ENCODE data around the gene IGF1R.

The IGF1R gene

DNA sequence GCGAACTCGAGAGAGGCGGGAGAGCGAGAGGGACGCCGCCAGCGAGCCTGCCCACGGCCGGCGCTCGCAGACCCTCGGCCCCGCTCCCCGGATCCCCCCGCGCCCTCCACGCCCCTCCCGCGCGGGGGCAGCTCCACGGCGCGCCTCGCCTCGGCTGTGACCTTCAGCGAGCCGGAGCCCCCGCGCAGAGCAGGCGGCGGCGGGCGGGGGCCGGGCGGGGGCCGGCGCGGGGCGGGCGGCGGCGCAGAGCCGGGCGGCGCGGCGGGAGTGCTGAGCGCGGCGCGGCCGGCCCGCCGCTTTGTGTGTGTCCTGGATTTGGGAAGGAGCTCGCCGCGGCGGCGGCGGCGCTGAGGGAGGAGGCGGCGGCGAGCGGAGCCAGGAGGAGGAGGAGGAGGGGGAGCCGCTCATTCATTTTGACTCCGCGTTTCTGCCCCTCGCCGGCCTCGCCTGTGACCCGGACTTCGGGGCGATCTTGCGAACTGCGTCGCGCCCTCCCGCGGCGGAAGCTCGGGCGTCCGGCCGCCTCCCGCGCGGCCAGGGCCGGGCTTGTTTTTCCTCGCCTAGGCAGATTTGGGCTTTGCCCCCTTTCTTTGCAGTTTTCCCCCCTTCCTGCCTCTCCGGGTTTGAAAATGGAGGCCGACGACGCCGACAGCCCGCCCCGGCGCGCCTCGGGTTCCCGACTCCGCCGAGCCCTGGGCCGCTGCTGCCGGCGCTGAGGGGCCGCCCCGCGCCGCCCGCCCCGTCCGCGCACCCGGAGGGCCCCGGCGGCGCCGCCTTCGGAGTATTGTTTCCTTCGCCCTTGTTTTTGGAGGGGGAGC, 524 bp downstream of the IGF1R start:
- no peak for DNase-seq (ENCODE audit: low read depth)

DNA sequence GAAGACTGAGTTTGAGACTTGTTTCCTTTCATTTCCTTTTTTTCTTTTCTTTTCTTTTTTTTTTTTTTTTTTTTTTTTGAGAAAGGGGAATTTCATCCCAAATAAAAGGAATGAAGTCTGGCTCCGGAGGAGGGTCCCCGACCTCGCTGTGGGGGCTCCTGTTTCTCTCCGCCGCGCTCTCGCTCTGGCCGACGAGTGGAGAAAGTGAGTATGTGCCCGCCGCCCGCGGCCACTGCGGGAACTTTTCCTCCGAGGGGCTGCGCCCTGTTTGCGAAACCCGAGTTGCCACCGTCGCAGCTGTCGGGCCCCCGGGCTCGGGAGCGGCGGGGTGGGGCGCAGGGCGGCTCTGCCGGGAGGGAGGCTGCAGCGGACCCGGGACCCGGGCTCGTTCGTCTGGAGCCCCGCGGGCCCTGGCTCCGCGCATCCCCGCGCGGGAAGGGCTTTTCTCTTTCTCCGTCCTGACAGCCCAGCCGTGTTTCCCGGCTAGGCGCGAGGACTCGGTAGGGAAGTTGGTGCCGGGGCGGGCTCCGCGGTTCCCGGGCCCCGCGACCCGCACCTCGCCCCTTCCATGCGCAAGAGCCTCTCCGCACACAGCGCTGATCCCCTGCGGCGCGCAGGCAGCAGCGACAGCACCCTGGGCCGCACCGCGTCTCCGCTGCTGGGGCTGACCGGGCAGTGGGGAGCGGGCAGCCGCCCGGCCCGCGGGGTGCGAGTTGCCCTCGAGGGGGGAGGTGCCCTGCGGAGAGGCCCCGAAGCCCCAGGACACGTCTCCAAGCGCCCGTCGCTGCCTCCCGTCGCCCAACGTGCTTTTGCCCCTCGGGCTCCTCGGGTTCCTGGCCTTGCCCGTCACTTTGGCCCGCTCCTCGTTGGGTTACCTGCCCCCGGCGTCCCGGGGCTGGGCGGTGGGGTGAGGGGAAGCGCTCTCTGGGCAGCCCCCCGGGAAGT, 1.4 kb downstream of the IGF1R start:
- DNase-seq (ENCODE audit: low read depth) = no peak

DNA sequence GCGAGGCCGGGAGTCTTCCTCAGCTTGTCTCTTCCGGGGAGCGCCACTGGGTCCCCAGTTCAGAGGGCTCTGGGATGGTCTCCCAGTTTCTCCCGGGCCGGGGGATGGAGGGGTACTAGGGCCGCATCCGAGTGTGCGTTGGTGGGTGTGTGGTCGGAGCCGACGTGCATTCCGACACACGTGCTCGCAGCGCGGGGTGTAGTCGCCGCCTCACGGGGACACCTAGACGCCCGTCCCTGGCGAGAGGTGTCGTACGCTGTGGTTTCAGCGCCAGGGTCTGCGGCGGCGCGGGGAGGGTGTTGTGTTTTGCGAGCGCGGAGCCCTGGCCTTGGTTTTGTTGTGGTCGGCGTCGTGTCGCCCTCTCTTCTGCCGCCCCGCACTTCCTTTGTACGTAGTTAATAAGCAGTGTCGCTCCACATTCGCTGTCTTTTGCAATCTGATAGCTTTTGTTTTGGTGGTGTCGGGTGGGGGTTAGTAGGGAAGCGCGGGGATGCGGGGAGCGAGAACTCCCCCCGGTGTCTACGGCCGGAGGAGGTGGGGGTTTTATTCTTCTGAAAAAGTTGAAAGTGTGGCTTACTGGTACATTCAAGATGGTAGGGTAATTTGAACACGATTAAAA, 2.2 kb downstream of the IGF1R start:
- no peak for DNase-seq (ENCODE audit: low read depth)

DNA sequence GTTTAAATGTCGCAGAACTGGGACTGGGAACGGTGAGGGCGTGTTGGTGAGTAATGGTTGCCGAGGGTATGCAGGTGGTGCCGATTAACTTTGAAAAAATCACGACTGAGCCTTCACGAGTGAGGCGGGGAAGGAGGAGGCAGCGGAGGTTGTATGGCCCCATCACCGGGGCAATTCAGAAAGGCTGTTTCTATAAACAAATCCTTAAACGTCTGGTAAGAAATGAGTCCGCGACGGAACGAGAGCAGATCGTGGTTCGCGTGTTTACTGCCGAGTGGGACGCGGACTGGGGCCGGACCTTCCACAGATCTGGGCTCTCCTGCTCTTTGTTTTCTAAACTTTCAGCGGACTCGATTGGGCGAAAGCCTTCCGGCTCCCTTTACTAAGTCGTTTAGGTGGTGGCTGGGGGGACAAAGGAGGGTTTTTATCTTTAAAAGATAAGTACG, 2.7 kb downstream of the IGF1R start:
- no peak for DNase-seq (ENCODE audit: low read depth)

DNA sequence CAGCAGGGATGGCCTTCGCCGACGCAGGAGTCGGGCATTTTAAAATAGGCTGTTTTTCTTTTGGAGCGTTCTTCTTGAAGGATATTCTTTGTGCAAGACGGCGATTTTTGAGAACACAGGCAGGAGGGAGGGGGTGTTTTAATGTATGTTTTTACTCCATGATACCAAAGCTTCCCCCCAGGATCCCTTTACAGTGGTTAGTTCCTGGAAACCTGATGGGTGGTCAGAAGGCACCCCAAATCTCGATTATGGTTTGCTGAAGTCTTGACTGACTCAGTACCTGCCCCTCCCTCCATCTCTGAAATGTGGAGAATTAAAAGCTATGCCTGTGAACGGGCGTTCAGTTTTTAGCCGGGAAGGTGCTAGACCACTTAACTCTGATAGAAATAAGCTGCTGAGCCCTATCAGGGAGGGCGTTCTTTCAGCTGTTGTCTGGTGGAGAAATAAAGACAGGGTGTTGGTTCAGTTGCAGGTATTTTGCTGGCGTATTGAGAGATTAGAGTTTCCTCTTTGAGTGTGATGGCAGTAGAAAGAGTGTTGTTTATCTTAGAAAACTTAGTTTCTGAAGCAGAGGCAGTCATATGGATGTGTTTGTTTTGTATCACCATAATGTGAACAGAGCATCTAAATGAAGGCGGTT, 3.4 kb downstream of the IGF1R start:
- DNase-seq (ENCODE audit: low read depth) = no peak

DNA sequence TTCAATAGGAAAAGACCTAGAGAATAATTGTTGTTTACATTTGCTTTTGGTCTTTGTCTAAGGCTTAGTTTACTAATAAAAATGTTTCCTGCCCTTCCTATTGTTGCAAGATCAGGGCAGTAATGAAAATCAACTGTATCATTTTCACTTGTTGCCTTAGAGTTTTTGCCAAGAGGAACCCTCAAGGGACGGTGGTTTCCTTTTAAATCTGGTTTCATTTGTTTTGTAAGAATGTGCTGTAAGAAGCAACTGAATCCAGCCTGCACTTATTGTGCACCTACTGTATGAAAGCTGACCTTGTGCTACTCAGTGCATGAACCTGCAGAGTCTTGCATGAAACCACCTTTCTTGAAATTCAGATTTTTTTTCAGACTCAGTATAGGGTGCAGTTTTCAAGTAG, 5.3 kb downstream of the IGF1R start:
- DNase-seq (ENCODE audit: low read depth) = peak; percentile 61

DNA sequence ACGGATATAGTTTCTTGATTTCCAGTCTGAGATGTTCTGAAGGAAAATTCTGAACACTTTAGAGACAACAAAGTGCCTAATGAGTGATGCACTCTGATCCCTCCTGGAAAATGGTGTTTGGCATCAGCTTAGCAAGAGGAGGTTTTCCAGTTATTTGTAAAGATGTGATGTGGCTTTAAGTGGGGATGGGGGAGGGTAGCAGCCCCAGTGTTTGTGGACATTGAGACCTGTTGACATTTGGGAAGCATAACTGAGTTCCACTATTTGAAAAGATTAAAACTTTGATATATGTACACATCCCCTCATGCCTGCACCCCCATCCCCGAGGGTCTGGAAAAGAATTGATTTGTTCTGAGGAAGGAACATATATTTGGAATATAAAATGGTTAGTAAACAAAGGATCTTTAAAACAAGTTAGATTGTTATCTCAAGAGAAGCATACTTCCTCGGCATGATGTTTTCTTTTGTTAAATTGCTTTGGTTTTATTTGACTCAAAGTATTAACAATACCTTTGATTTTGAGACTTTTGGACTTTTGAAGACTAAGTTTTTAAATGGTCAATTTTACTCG, 6.5 kb downstream of the IGF1R start:
- DNase-seq (ENCODE audit: low read depth) = no peak

DNA sequence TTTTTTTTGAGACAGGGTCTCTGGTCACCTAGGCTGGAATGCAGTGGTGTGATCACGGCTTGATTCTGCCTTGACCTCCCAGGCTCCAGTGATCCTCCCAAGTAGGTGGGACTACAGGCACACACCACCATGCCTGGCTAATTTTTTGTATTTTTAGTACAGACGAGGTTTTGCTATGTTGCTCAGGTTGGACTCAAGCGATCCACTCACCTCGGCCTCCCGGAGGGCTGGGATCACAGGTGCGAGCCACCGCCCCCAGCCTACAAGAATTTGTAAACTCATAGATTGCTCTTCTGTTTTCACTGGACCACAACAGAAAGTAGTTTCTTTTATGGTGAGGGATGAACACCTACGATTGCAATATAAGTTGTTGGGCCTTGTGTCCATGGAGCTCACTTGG, 7.4 kb downstream of the IGF1R start:
- DNase-seq (ENCODE audit: low read depth) = no peak

DNA sequence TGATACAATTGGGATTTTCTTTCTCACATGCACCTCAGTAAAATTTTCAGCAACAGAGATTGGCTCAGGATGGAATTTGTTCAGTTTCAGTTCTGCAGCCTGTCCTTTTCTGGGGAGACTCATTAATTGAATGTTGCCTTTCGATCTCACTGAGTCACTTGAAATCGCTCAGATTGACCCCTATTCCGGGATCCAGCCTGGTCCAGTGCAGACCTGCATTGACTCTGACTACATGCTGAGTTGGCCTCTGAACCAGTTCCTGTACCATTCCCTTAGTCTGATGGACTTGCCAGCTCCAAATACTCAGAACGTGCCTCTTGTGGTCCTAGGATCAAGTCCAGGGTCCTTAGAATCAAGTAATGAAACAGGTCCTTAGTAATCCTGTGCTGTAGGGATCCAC, 9.4 kb downstream of the IGF1R start:
- DNase-seq (ENCODE audit: low read depth) = no peak

DNA sequence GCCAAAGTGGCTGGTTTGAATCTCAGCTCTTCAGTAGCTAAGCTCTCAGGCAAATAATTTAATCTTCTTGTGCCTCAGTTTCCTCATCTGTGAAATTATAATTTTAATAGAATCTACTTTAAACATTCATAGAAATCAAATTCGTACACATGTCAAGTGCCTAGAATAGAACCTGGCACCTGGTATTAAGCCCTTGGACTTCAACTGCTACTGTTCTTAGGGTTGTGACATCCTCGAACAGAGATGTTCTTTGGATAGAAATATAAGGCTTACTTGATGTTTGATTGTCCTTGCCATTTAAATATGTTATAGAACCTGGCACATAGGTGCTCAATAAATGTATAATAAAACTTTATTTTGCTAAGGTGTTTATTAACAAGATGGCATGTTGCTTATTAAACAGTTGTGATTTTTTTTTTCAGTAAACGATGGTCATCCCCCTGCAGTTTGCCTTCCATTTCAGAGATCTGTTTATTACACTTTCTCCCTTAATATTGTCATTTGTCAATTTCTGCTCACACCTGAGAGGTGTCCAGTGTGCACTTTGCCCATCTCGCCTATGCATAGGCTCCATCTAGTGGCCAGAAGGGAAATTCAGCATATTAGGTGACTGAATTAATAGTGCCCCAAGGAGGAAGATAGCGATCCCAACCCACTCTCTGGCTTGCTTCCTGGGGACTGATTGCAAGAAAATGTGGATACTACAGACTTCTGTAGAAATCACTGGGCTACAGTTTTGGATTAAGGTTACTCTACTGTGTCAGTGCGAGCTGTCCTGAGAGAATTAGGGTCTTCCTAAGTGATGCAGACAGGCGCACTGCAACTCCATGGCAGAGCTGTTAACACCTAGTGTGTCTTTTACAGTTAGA, 10.7 kb downstream of the IGF1R start:
- no peak for DNase-seq (ENCODE audit: low read depth)

DNA sequence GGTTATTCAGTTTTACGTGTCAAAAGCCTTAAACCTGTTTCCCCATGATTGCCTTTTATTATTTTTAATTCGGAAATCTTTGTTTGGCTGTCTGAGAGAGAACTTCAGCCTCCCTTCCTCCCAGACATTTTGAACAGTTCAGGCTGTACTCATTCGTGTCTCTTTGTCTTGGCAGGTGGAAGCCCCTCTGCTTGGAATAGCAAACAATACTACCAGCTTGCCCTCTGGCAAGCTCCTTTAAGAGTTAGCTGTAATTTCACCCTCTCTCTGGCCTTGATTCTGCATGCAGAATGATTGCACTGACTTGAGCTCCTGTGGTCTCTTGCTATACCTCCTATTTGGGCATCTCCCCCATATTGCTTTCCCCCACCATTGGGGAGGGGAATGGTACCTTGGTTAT, 11.7 kb downstream of the IGF1R start:
- DNase-seq (ENCODE audit: low read depth) = no peak

DNA sequence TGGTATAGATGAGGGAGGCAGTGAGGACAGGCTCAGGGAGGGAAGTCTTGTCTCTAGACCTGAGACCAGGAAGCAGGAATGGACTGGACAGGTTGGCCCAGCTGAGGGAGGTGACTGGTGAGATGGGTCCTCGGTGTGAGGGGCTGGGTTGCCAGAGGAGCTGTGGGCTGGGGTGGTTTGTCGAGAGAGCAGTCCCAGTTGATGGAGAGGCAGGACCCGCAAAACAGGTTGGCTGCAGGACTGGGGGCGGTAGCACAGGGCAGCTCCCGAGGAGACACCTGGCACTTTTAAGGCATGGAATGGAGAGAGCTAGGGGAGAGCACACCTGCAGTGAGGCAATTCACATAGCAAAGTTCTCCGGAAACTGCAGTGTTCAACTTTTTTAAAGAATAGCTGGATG, 14.7 kb downstream of the IGF1R start:
- no peak for DNase-seq (ENCODE audit: low read depth)

DNA sequence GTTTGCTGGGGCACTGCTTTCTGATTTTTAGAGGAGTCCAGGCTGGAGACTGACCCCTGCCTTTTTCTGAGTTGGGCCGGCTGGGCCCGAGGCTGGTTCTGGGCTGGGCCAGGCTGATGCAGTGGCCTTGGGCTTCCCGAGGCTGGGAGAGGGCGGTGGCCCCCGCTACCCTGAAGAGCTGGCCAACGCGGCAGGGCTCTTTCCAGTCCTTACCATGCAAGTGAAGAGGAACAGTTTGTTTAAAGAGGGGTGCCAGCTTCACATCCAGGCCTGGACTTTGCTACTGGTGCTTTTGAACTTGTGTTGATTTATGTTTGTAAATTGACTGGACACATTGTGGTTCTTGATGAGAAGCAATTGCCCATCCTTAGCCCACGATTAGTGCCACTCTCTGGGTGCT, 15.3 kb downstream of the IGF1R start:
- DNase-seq (ENCODE audit: low read depth) = no peak

DNA sequence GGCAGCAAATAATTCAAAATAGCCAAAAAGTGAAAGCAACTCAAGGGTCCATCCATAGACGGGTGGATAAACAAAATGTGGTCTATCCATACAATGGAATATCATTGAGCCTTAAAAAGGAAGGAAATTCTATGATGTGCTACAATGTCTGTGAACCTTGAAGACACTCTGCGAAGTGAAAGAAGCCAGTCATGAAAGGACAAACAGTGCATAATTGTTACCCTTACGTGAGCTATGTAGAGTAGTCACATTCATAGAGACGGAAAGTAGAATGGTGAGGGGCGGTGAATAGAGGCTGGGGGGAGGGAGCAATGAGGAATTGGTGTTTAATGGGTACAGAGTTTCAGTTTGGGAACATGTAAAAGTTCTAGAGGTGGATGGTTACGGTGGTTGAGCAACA, 18.1 kb downstream of the IGF1R start:
- DNase-seq (ENCODE audit: low read depth) = no peak

DNA sequence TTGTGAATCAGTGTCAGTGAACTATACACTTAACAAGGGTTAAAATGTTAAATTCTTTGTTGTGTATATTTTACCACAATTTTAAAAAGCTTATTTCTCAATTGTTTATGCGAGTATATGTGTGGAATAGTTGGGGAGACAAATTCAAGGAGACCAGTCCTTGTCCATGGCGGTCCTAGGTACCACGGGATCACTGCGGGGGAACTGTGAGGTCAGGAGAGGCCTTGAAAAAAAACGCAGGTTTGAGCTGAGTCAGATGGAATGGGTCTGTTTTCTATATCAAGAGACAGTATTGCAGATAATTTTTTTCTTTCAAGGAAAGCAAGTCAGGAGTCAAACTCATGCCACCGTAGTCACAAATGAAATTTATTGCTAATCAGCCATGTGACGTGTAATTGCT, 18.5 kb downstream of the IGF1R start:
- DNase-seq (ENCODE audit: low read depth) = no peak

DNA sequence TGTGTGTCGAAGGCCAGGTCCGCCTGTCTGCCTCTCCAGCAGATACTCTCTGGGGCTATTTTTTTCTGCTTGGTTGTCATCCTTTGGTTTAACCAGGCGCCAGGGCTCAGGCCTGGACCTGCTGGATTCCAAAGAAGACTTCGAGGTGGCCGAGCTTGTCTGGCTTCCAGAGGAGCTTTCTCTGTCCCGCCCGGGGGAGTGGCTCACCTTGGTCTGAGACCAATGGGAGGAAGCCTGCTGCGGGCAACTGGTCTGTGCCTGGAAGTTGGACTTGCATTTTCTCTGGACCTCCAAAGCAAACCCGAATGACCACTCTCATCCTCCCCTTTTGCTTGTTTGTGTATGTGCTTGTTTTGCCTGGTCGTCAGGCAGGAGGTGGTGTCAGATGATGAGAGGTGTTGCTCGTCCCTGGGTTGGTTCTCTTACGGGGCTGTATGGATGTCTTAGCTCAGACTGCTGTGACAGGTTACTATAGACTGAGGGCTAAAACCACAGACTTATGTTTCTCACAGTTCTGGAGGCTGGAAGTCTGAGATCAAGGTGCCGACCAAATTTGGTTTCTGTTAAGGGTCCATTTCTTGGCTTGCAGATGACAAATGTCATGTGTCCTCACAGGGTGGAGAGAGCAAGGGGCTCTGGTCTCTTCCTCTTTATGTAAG, 19.3 kb downstream of the IGF1R start:
- no peak for DNase-seq (ENCODE audit: low read depth)

DNA sequence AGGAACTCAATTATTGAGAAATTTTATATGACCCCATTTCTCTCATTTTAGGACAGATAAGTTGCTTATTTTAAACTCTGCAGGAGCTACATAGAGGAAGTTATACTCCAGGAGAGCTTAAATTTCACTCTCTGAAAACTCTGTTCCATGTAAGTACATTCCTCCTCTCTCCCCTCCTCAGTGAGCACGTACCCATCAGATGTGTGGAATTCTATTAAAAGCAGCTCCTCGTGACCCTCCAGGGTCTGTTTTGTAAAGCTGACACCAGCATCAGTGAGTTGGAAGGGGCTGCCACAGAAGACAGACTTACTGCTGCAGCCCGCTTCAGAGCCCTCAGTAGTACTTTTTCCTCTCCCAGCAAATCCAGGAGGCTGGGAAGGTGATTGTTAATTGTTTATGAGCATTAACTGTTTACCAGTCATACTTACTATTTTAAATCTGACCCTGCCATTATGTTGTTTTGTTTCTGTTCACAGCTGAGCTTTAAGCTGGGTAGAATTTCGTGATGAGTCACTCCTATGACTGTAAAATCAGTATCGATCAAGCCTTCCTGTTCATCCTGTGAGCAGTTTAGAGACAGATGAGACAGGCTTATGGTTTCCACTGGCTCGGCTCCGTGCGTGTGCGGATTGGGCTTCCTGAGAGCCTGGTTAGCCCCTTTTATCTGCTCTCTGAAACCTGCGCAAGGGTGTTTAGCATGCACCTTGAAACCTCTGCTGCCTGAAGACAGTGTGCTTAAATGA, 20.4 kb downstream of the IGF1R start:
- no peak for DNase-seq (ENCODE audit: low read depth)

DNA sequence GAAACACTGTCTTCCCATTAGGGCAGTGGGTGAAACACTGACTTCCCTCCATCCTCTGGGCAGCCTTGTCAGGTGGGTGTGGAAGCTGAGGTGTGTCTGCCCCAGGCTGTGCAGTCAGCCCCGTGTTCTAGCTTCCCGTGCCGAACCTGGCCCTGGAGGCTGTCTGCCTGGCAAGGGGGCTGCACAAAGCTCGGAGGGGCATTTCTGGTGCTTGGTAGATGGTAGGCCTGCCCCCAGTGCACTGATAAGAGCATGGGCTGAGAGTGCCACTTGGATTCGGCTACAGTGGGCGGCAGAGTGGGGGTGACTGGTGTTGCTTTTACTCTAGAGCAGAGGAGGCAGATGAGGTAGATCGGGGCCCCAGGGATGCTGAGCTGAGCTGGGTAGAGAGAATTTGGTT, 21.3 kb downstream of the IGF1R start:
- no peak for DNase-seq (ENCODE audit: low read depth)
